SK-N-SH (cell line): ENCODE data around the gene MEF2D. TPM values are rescaled to one million over a fixed set of nuclear protein-coding genes. Genes with fewer than 3 reads are reported as not detected.

Experiments used
- CTCF ChIA-PET: fragments of 300-600, 350-600 bp; formaldehyde crosslinking; extraction: SDS; loops from one replicate; lab custom pipeline; 2021; lab: Yijun Ruan, JAX
- POLR2A ChIA-PET: fragments of 350-600 bp; sonication (Branson Sonifier 250); formaldehyde crosslinking; extraction: SDS; loops from one replicate; lab custom pipeline; 2020; ENCODE audit warnings: antibody characterized with exemption, inconsistent platforms; lab: Yijun Ruan, JAX
- DNase-seq: peaks from one replicate; pipeline ENCODE4 v3.0.0; 2012
- H2AFZ ChIP-seq: fragments of 200-600 bp; sonication (generic); 2 replicates; pipeline ENCODE4 v1.8.1; 2016; ENCODE audit warnings: antibody characterized with exemption, mild to moderate bottlenecking, low read depth
- H3F3A ChIP-seq: fragments of 200-600 bp; sonication (generic); replicated peaks from 2 replicates; pipeline ENCODE3; 2016; ENCODE audit warnings: antibody characterized with exemption, mild to moderate bottlenecking; ENCODE audit not compliant: insufficient read depth
- H3K27ac ChIP-seq, 2 experiments: fragments of 200-500 bp in 1 of 2; fragments of 200-600 bp in 1 of 2; sonication (Bioruptor generic) in 1 of 2; sonication (generic), shearing (Covaris generic) in 1 of 2; 2 replicates each; pipeline versions ENCODE4 v1.5.1 to v1.6.1; 2014 to 2016; ENCODE audit warnings: low read depth in 2 of 2, inconsistent platforms in 1 of 2, low read length in 1 of 2, mild to moderate bottlenecking in 1 of 2, mixed read lengths in 1 of 2
- H3K27me3 ChIP-seq: fragments of 200-600 bp; sonication (generic), shearing (Covaris generic); 2 replicates; pipeline ENCODE4 v1.6.1; 2016; ENCODE audit warnings: mixed run types; ENCODE audit not compliant: insufficient read depth
- H3K36me3 ChIP-seq, 2 experiments: fragments of 200-500 bp in 1 of 2; fragments of 200-600 bp in 1 of 2; sonication (Bioruptor generic) in 1 of 2; sonication (generic) in 1 of 2; replicated peaks in 1 of 2; 2 replicates each; pipeline versions ENCODE3 to v1.5.1; 2014 to 2016; ENCODE audit warnings: low read length in 1 of 2, mild to moderate bottlenecking in 1 of 2; ENCODE audit not compliant: insufficient read depth in 2 of 2, control insufficient read depth in 1 of 2
- H3K4me1 ChIP-seq, 2 experiments: fragments of 200-500 bp in 1 of 2; fragments of 200-600 bp in 1 of 2; sonication (Bioruptor generic) in 1 of 2; sonication (generic), shearing (Covaris generic) in 1 of 2; 2 replicates each; pipeline versions ENCODE4 v1.5.1 to v1.6.1; 2014 to 2016; ENCODE audit warnings: low read depth in 1 of 2, low read length in 1 of 2, mixed run types in 1 of 2; ENCODE audit not compliant: insufficient read depth in 2 of 2, control insufficient read depth in 1 of 2
- H3K4me2 ChIP-seq: fragments of 200-600 bp; sonication (generic), shearing (Covaris generic); 2 replicates; pipeline ENCODE4 v1.6.1; 2017; ENCODE audit warnings: mixed run types
- H3K4me3 ChIP-seq, 2 experiments: fragments of 200-500 bp in 1 of 2; fragments of 200-600 bp in 1 of 2; sonication (Bioruptor generic) in 1 of 2; sonication (generic), shearing (Covaris generic) in 1 of 2; 2 replicates each; pipeline versions ENCODE4 v1.5.1 to v1.8.1; 2014 to 2016; ENCODE audit warnings: low read depth in 2 of 2, inconsistent platforms in 1 of 2, low read length in 1 of 2, mild to moderate bottlenecking in 1 of 2, mixed read lengths in 1 of 2, moderate library complexity in 1 of 2
- H3K79me2 ChIP-seq: fragments of 200-600 bp; sonication (generic); 2 replicates; pipeline ENCODE4 v1.8.1; 2017; ENCODE audit warnings: mild to moderate bottlenecking; ENCODE audit not compliant: insufficient read depth
- H3K9ac ChIP-seq: fragments of 200-600 bp; sonication (generic); 2 replicates; pipeline ENCODE4 v1.6.1; 2017; ENCODE audit warnings: mixed run types
- H3K9me2 ChIP-seq: fragments of 200-600 bp; sonication (generic); 2 replicates; pipeline ENCODE4 v1.6.1; 2017; ENCODE audit warnings: mixed run types
- H3K9me3 ChIP-seq: fragments of 200-600 bp; sonication (generic); 2 replicates; pipeline ENCODE4 v1.6.1; 2017; ENCODE audit warnings: mixed run types, mild to moderate bottlenecking, moderate library complexity
- H4K20me1 ChIP-seq: fragments of 200-600 bp; sonication (generic); 2 replicates; pipeline ENCODE4 v1.6.1; 2017; ENCODE audit warnings: mild to moderate bottlenecking, mixed run types; ENCODE audit not compliant: insufficient read depth
- CTCF ChIP-seq: fragments of 200-600 bp; sonication (generic); IDR thresholded peaks from 2 replicates; pipeline ENCODE4 v1.6.1; 2017; ENCODE audit warnings: antibody characterized with exemption, mild to moderate bottlenecking, moderate library complexity
- EZH2phosphoT487 ChIP-seq: fragments of 200-600 bp; sonication (generic); IDR thresholded peaks from 2 replicates; pipeline ENCODE4 v1.6.1; 2017; ENCODE audit warnings: low read depth, mixed run types, mild to moderate bottlenecking, antibody characterized with exemption, moderate library complexity, borderline replicate concordance
- FOXJ3 ChIP-seq: sonication (generic); formaldehyde crosslinking; IDR thresholded peaks from 2 replicates; pipeline ENCODE4 v1.5.1; 2020; ENCODE audit warnings: mild to moderate bottlenecking, missing genetic modification reagents
- GABPA ChIP-seq: IDR thresholded peaks from 2 replicates; pipeline ENCODE4 v1.4.0; 2012; ENCODE audit warnings: low read depth, mild to moderate bottlenecking
- IRF3 ChIP-seq: fragments of 150-350 bp; IDR thresholded peaks from 2 replicates; pipeline ENCODE4 v1.6.1; 2016; ENCODE audit warnings: mild to moderate bottlenecking, low read depth, low read length
- JUND ChIP-seq: IDR thresholded peaks from 2 replicates; pipeline ENCODE4 v1.4.0; 2012
- MAX ChIP-seq: IDR thresholded peaks from 2 replicates; pipeline ENCODE4 v1.4.0; 2012; ENCODE audit warnings: low read depth
- NRF1 ChIP-seq: IDR thresholded peaks from 2 replicates; pipeline ENCODE4 v1.6.1; 2012; ENCODE audit warnings: low read depth, mild to moderate bottlenecking, low read length
- PBX3 ChIP-seq: IDR thresholded peaks from 2 replicates; pipeline ENCODE4; 2012
- POLR2AphosphoS5 ChIP-seq: IDR thresholded peaks from 2 replicates; pipeline ENCODE4 v1.6.1; 2012; ENCODE audit warnings: low read depth, low read length
- RAD21 ChIP-seq: IDR thresholded peaks from 2 replicates; pipeline ENCODE4 v1.6.1; 2012; ENCODE audit warnings: mild to moderate bottlenecking, low read length
- RCOR1 ChIP-seq: fragments of 150-350 bp; IDR thresholded peaks from 2 replicates; pipeline ENCODE4 v1.6.1; 2017; ENCODE audit warnings: antibody characterized with exemption, low read length
- RFX5 ChIP-seq: IDR thresholded peaks from 2 replicates; pipeline ENCODE4 v1.6.1; 2012; ENCODE audit warnings: mild to moderate bottlenecking, improper control_type of control experiment, low read length
- RXRA ChIP-seq: IDR thresholded peaks from 2 replicates; pipeline ENCODE4 v1.4.0; 2012; ENCODE audit warnings: low read depth, mild to moderate bottlenecking, borderline replicate concordance
- TAF1 ChIP-seq: IDR thresholded peaks from 2 replicates; pipeline ENCODE4 v1.6.1; 2012; ENCODE audit warnings: low read depth, mild to moderate bottlenecking, low read length, moderate library complexity, borderline replicate concordance
- TCF12 ChIP-seq: IDR thresholded peaks from 2 replicates; pipeline ENCODE4 v1.4.0; 2012
- TEAD4 ChIP-seq: IDR thresholded peaks from 2 replicates; pipeline ENCODE4 v1.4.0; 2012; ENCODE audit warnings: mild to moderate bottlenecking, borderline replicate concordance; ENCODE audit not compliant: insufficient read depth
- USF2 ChIP-seq: fragments of 150-350 bp; IDR thresholded peaks from 2 replicates; pipeline ENCODE4 v1.6.1; 2017; ENCODE audit warnings: antibody characterized with exemption, low read length, low read depth, borderline replicate concordance
- WGBS: methylation state at CpG from one replicate; pipeline ENCODE4 v1.1.6; 2017; ENCODE audit warnings: low lambda C conversion rate; 5-methylcytosine and 5-hydroxymethylcytosine counted together
- polyA plus RNA-seq, 3 experiments: library from polyadenylated mRNA; depleted of rRNA; stranded (reverse); fragments of >200 nt; gene quantifications; 2 replicates each; pipeline ENCODE4 v1.2.3, GENCODE V29; 2012

Gene MEF2D
- polyA plus RNA-seq, 1 of the 3 experiments (the other 2 are of a cell fraction): 14.3 TPM

GRCh38 chr1:156460525-156460924 is 40.0 kb downstream of the MEF2D start:
- no peak for DNase-seq
- no peak for TF ChIP-seq USF2
- no peak for TF ChIP-seq TEAD4
- TF ChIP-seq IRF3: no peak
- TF ChIP-seq POLR2AphosphoS5: no peak
- TF ChIP-seq GABPA: no peak
- TF ChIP-seq TCF12: no peak
- TF ChIP-seq PBX3: no peak
- TF ChIP-seq TAF1: no peak
- TF ChIP-seq RAD21: no peak
- no peak for TF ChIP-seq CTCF
- TF ChIP-seq RXRA: no peak
- no peak for TF ChIP-seq NRF1
- no peak for TF ChIP-seq RCOR1
- no peak for TF ChIP-seq EZH2phosphoT487
- no peak for TF ChIP-seq JUND
- TF ChIP-seq MAX: no peak
- TF ChIP-seq RFX5: no peak
- TF ChIP-seq FOXJ3 (CRISPR knock-in tag): no peak
- Histone ChIP-seq H3F3A (peaks cover 44% of the 10 kb centered on the region), H3K9me2 (no peaks in the 10 kb centered on the region), H3K79me2 (no peaks in the 10 kb centered on the region), H3K27ac (no peak overlapping the region), H3K9me3 (no peaks in the 10 kb centered on the region), H3K36me3 (peaks cover 5 to 7% of the 10 kb centered on the region in 2 experiments), H3K4me3 (no peak overlapping the region), H3K4me1 (peaks cover 5 to 10% of the 10 kb centered on the region in 2 experiments; a peak in 2 of 4 replicates), H3K27me3 (no peaks in the 10 kb centered on the region), H4K20me1 (no peaks in the 10 kb centered on the region; the same call in 1 of the 2 replicates), H3K4me2 (no peak overlapping the region), H3K9ac (no peak overlapping the region), H2AFZ (no peak overlapping the region)
- 100% methylated on average over 1 of the region's 1 CpG for WGBS
- CTCF ChIA-PET: interaction anchor here (0.6 to 1.8 kb wide), 7 partner anchors 15 to 199 kb away, joined by 3 to 12 read pairs (median 4); partner anchors contain the start of gene MEF2D
- POLR2A ChIA-PET: no interaction called here
